ENCODE measurements around the gene BMAL2.

BMAL2 gene

DNA sequence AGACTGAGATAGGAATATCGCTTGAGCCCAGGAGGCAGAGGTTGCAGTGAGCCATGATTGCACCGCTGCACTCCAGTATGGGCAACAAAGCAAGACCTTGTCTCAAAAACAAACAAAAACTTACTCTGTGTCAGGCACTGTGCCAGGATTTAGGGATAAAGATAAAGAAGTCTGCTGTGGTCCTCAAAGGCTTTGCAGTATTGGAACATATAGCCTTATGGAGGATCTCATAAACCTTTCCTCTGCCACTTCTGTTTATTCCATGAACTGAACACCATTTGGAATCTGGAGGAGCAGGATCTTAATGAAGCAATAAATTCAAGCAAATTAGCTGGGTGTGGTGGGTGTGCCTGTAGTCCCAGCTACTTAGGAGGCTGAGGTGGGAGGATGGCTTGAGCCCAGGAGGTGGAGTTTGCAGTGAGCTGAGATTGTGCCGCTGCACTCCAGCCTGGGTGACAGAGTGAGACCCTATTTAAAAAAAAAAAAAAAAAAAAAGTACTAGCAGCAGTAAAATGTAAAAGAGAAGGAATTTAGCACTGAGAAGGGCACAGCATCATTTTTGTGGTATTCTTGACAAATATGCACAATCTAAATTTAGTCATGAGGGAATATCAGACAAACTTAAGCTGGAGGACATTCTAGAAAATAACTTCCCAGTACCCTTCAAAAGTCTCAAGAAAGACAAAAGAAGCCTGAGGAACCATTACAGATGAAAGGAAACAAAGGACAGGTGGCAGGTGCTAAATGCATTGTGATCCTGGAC, 27.1 kb downstream of the BMAL2 start:
- no peak for DNase-seq

DNA sequence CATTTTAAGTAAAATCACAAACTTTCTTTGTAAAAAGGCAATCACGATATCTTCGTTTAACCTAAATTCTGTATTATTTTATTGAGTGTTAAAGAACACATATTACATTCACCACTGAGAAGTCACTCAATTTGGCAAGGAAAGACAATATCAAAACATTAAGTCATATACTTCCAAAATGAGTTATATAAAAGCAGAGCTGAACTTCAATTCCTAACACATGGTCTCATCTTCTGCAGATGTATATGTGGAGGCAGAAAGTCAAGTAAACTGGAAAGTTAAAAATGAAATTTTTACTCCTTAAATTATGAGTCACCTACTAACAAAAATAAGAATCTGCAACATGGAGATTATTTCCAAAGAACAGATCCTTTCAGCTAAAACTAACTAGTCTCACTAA, 28.7 kb downstream of the BMAL2 start:
- DNase-seq, result no peak

DNA sequence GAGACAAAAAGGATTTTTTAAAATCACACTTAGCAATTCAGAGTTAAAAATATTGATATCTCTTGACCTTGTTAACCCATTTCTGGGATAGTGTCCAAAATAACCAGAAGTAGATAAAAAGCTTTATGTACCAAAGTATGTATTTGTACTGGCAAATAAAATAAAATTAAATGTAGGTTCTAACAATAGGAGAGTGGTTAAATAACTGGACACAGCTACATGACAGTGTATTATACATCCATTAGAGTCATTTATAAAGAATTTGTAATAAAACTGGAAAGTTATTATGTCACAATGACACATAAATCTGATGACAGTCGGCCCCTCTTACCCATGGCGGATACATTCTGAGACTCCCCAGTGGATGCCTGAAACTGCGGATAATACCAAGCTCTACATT, 34.0 kb downstream of the BMAL2 start:
- no peak for DNase-seq

DNA sequence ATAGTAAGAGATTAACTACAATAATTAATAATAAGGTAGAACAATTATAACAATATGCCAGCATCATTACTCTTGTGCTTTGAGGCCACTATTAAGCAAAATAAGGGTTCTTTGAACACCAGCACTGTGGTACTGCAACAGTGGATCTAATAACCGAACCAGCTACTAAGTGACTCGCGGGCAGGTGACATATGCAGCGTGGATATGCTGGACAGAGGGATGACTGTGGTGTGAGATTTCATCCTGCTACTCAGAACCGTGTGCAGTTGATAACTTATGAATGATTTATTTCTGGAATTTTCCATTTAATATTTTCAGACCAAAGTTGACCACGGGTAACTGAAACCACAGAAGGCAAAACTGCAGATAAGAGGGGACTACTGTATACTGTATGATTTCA, 34.4 kb downstream of the BMAL2 start:
- no peak for DNase-seq

DNA sequence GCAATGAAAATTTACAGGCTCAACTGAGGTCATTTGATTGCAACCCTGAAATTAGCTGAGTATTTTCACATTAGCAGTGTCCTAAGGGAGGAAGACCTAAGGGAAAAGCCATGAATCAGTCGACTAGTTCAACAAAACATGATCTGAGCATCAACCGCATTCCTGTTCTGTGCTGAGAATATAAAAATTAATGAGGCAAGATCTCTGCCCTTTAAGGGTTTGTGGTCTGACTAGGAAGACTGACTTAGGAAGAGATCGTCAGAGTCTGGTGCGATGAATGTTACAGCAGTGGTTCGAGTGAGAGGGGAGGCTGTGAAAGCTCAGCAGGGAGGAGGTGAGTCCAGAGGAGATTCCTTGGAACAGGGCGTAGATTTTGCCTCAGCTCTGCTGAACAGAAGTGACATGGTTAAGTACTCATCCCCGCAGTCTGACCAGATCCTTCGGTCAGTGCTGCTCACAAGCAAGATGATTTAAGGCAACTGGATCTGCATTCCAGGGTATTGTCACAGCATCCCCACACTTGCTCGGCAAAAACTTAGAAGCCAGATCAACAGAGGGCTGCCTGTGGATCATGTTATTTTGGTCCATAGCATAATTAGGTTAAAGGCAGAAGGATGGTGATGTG, 49.6 kb downstream of the BMAL2 start:
- no peak for DNase-seq
